Kidney epithelial cell (primary cell): ENCODE measurements around the gene PHTF2. TPM values are rescaled to one million over a fixed set of nuclear protein-coding genes. Genes with fewer than 3 reads are reported as not detected.

ENCODE experiments used
- DNase-seq: peaks from one replicate; pipeline ENCODE4 v3.0.0-alpha.2; 2010; ENCODE audit warnings: low read depth
- H3K27me3 ChIP-seq: 2 replicates; pipeline ENCODE4 v1.6.0; 2011; ENCODE audit warnings: low read length; ENCODE audit not compliant: control insufficient read depth, insufficient read depth
- H3K36me3 ChIP-seq: 2 replicates; pipeline ENCODE4 v1.5.1; 2011; ENCODE audit warnings: low read length; ENCODE audit not compliant: control insufficient read depth, insufficient read depth
- H3K4me3 ChIP-seq: 2 replicates; pipeline ENCODE4 v1.5.1; 2011; ENCODE audit warnings: low read depth, mild to moderate bottlenecking, control low read depth, low read length
- total RNA-seq: library from RNA; depleted of rRNA; stranded (reverse); fragments of >200 nt; gene quantifications from 2 replicates; pipeline ENCODE4 v1.2.3, GENCODE V29; 2015
- TF ChIP-seq, protein P1 (sequence below): IDR thresholded peaks from 2 replicates; pipeline ENCODE4 v1.5.1; 2011; ENCODE audit warnings: mild to moderate bottlenecking, moderate library complexity, low read length, control low read depth, inconsistent platforms; ENCODE audit not compliant: insufficient read depth, poor library complexity, severe bottlenecking

Gene PHTF2
- total RNA-seq, 1 donor from 2014 or later, result 7.3 TPM

DNA sequence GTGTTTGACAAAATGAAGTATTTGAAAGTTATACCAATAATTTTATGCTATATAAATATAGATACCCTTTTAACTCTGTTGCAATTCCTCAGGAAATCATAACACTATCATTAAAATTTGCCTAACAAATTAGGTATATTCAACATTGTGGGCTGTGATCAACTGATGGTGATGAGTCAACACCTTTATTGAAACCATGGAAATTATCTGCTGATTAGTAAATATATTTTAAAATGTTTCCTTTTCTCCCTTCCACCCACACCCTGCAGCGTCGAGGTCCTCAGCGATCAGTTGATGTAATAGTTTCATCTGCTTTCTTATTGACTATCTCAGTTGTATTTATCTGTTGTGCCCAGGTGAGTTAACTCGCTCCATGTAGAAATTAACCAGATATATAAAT lies 143.9 kb downstream of the PHTF2 start:
- no peaks in the 10 kb centered on the region for H3K36me3 ChIP-seq
- H3K4me3 ChIP-seq, result no peak overlapping the region
- DNase-seq, result no peak
- TF ChIP-seq, protein P1, sequence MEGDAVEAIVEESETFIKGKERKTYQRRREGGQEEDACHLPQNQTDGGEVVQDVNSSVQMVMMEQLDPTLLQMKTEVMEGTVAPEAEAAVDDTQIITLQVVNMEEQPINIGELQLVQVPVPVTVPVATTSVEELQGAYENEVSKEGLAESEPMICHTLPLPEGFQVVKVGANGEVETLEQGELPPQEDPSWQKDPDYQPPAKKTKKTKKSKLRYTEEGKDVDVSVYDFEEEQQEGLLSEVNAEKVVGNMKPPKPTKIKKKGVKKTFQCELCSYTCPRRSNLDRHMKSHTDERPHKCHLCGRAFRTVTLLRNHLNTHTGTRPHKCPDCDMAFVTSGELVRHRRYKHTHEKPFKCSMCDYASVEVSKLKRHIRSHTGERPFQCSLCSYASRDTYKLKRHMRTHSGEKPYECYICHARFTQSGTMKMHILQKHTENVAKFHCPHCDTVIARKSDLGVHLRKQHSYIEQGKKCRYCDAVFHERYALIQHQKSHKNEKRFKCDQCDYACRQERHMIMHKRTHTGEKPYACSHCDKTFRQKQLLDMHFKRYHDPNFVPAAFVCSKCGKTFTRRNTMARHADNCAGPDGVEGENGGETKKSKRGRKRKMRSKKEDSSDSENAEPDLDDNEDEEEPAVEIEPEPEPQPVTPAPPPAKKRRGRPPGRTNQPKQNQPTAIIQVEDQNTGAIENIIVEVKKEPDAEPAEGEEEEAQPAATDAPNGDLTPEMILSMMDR, result no peak
- no peaks in the 10 kb centered on the region for H3K27me3 ChIP-seq

DNA sequence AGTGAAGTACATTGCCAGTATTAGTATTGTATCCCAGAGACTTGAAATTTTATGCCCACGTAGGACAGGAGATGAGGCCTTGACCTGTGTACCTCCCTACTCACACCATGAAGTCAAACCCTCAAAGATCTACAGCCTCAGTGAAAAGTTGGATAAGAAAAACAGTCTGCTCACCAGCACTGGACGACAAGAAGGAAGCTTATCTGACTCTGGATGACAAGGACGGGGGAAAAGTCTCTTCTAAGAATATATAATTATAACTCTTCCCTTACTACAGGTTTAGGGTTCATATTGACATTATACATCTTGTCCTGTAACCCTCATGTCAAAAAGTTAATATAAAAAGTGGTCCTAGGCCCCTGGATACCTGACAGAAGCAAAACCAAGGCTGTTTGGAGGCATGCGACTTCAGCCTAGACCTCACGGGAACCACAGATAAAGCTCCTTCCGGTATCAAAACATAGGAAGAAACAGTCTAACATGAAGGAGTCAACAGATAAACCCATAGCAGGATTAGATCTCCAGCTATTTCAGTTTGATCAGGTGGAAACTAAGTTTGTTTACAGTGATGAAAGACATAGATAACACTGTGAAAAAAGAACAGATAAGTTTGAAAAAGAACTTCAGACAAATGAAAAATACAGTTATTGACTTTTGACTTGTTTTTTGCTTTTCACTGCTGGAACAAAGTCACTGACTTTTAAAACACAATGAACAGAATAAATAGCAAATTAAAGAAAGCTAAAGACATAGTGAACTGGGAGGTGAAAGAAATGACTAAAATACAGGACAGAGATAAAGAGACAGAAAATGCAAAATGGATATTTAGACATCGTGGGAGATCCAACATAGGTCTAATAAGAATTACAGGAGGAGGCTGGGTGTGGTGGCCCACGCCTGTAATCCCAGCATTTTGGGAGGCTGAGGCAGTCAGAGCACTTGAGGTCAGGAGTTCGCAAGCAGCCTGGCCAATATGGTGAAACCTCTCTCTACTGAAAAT lies 145.9 kb downstream of the PHTF2 start:
- no peaks in the 10 kb centered on the region for H3K36me3 ChIP-seq
- no peak for DNase-seq
- H3K27me3 ChIP-seq, result no peaks in the 10 kb centered on the region
- TF ChIP-seq, protein P1, result no peak
- H3K4me3 ChIP-seq, result no peak overlapping the region

DNA sequence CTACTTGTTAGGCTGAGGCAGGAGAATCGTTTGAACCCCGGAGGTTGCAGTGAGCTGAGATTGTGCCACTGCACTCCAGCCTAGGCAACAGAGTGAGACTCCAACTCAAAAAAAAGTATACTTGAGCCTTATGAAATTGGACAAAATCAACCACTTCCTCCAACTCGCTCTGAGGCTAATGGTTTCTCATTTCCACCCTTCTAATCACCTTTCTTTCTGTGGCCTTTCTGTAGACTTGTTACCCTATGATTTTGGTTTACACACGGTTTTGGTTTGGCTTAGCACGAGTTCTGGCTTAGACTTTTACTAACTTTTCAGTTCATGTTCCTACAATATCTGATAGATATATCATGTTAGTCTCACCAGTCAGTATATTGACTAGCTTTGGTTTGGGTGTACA lies 152.0 kb downstream of the PHTF2 start:
- no peaks in the 10 kb centered on the region for H3K36me3 ChIP-seq
- TF ChIP-seq, protein P1, result no peak
- H3K4me3 ChIP-seq, result no peak overlapping the region
- DNase-seq, result no peak
- H3K27me3 ChIP-seq, result no peaks in the 10 kb centered on the region

DNA sequence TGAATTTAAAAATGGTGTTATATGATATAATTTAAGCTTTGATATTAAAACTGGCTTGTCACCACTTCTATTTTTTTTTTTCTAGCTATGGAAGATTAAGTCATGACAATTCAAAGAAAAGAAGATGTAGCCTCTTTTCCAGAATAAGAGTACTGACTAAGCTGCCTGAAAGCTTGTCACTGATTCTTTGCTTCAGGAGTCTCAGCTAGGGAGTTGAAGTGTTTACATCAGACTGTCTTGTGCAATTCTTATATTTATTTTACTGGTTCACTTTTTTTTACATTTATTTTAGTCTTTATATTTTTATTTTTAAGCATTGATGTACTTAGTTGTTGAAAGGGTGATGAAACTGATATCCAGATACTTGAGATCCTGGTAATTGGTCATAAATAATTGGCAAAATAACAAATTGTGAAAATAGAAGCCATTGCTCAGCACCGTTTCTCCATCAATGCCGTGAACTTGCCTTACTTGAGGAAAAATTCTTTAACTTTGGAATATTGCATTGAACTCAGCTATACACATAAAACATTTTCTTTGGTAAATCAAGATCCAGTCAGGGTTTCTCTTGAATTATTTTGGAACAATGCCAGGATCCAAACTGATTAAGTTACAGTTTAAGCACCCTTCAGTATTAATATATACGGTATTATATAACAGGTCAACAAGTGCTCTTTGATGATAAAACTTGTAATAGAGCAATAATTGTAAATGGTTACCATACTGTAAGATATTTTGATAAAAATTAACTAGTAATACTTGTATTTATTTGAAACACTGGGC lies 156.4 kb downstream of the PHTF2 start:
- TF ChIP-seq, protein P1, result no peak
- DNase-seq, result no peak
- H3K27me3 ChIP-seq, result no peaks in the 10 kb centered on the region
- no peaks in the 10 kb centered on the region for H3K36me3 ChIP-seq
- H3K4me3 ChIP-seq, result no peak overlapping the region

DNA sequence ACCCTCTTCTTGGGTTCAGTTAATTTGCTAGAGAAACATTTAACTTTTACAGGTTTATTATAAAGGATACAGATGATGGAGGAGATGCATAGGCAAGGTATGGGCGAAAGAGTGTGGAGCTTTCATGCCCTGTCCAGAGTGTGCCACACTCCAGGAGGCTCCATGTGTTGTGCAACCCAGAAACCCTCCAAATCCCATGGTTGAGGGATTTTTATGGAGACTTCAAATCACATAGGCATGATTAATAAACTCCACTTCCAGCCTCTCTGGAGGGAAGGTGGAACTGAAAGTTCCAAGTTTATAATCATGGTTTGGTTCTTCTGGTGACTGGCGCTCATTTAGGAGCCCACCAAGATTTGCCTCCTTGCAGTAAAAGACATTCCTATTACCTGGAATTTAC lies 159.9 kb downstream of the PHTF2 start:
- no peaks in the 10 kb centered on the region for H3K27me3 ChIP-seq
- no peak overlapping the region for H3K4me3 ChIP-seq
- no peaks in the 10 kb centered on the region for H3K36me3 ChIP-seq
- TF ChIP-seq, protein P1, result no peak
- DNase-seq, result no peak
